GF-D8 (cell line): ENCODE measurements around the gene OLIG3.

ENCODE experiments used
- DNase-seq: peaks from one replicate; lab custom pipeline; 2025; lab: John Stamatoyannopoulos, UW

OLIG3 gene

GRCh38 chr6:137495703-137496336 lies 1.6 kb upstream of the OLIG3 start:
- no peak for DNase-seq

GRCh38 chr6:137494988-137495702 lies 951 bp upstream of the OLIG3 start:
- DNase-seq: no peak

DNA sequence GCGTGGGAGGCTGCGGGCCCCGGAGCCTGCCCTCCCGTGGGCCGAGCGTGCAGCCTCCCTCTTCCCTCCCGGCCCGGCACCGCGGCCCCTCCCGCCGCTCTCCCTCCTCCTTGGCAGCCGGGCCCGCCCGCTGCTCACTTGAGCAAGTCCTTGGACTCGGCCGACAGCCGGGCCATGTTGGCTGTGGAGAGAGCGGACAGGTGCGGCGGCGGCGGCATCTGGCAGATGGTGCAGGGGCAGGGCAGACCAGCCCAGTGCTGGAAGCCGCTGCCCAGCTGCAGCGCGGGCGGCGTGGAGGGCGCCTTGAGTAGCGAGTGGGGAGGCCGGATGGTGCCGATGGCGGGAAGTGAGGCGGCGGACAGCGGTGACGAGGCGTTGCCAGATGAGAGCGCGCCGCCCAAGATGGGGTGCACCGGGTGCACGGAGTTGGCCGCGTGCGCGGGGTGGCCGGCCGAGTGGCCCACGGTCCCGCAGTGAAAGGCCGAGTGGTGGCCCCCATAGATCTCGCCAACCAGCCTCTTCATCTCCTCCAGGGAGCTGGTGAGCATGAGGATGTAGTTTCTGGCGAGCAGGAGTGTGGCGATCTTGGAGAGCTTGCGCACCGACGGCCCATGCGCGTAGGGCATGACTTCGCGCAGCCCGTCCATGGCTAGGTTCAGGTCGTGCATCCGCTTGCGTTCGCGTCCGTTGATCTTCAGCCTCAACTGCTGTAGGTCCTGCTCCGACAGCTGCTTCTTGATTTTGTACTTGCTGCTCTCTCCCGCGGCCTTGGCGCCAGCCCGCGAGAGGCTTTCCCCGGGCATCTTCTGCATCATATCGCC lies 766 bp downstream of the OLIG3 start:
- no peak for DNase-seq

- DNase-seq: no peak
These were observed 1.6 kb downstream of the OLIG3 start for GRCh38 chr6:137492289-137493217.

DNA sequence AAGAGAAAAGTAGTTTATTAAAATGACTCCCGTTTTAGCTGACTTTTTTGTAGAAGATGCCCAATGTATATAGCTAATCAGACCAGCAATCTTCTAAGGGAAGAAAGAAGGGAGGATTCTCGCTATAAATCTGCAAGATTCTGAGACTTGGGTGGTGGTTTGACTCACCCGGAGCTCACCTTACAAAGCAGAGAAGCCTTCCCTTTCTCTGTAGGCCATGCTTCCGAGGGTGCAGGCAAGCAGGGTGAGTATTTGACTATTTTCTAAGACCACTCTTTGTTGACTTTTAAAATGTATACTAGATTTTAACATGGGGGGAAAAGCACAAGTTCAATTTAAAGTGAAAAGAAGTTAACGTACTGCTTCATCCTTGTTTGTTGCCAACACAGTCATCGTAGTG lies 2.7 kb downstream of the OLIG3 start:
- DNase-seq: no peak

DNA sequence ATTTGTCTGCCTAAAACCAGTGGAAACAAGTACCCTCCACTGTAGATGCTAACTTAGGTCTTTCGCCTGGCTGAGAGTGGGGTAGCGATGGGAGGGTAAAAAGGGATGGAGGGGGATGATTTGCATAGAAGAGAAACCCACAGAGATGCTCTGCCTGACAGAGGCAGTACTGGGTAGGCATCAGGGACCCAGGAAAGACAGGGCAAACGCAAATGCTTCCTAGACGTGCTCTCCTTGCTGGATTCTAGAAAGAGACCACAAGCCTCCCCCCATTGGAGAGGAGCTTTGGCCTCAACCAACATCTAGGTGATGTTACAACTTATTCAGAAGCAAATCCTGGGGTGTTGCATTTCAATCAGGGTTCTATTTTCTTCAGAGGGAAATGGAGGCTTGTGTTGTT lies 3.2 kb downstream of the OLIG3 start:
- DNase-seq: no peak

GRCh38 chr6:137490006-137490905 lies 3.9 kb downstream of the OLIG3 start:
- no peak for DNase-seq

DNA sequence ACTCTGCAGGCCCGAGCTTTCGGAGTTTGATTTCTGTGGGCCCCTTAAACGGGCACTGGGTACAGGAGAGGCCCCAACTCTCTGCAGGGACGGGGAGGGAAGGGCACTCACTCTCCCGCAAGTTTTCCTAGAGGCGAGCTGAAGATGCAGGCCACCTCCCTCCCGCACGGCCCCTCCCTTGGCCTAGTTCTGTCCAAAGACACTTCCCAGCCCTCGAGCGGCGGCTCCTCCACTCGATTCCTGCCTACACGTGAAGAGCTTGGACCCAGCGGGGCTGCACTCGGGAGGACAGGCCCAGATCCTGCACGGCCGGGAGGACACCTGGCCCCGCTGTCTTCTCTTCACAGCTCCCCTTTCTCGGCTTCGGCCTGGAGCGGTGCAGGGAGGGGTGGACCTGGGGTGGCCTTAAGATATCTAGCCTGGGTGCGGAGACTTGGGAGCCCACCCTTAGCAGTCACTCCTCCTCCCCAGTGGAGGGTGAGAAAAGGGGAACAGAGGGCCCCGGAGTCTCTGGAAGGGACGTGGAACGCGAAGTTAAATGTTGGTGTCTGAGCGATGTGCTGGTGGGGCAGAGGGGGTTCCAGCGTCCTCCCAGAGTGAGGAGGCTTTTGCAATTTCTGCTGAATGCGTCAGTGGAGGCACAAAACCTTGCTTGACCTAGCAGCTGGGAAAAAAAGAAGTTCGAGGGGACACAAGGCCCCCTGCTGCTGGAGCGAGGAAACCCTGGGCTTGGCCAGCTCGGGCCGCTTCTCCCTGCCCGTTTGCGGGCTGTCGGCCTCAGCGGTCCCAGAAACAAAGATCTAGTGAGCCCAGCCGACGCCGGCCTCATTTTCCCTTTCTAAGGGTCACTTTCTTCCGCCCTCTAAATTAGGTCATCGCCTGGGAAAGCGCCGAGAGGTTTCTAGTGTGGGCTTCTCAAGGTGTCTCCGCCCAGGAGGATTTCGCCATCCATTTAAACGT lies 4.9 kb downstream of the OLIG3 start:
- no peak for DNase-seq

- no peak for DNase-seq
These were observed 5.8 kb downstream of the OLIG3 start for GRCh38 chr6:137488150-137489045.

- no peak for DNase-seq
These were observed 6.4 kb downstream of the OLIG3 start for GRCh38 chr6:137487869-137488149.

DNA sequence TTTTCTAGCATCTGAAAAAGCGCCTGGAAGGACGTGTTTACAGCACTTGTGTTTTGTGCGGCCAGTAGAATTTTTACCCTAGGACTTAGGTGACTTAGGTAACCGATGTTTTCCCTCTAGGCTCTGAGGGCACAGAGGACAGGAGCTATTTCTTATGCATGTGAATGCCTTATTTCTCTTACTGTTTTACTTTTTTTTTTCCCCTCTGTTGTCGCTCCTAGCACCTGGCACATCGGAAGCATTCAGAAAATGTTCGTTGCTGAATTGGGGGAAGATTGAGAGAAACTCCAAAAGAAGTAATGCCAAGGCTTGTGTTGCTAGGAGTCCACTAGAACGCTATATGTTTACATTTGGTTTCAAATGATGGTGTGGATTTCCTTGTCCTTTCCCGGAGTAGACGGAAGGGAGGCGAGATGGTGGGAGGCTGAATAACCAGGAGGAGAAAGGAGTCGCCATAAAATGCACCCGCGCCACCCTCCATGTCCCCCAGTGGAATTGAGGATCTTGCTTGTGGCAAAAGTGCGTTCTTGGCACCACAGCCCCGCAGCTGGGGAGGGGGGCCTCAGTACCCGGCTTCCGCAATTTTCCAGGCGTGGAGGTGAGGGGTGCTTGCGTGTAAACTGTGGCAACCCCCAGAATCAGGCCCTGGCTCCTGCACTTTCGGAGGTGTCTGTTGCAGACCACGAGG lies 6.9 kb downstream of the OLIG3 start:
- DNase-seq: no peak

GRCh38 chr6:137486416-137486815 lies 7.8 kb downstream of the OLIG3 start:
- no peak for DNase-seq

DNA sequence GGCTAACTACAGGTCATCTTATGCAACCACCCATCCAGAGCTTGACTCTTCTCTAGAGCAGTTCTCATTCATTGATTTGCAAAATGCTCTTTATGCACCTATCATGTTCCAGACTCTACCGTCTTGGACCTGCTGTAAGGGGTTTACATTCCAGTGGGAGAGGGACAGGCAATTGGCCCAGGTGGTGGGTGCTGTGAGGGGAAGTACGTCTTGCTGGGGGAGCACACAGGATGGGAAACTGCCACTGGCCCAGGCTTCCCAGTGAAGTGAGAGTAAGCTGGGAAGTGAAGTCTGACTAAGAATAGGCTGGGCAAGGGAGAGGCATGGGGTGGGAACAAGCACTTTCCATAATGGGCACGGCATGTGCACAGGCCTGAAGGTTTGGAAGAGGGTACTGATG lies 13.8 kb downstream of the OLIG3 start:
- no peak for DNase-seq

- no peak for DNase-seq
These were observed 19.1 kb downstream of the OLIG3 start for GRCh38 chr6:137475103-137475502.

- DNase-seq: no peak
These were observed 20.6 kb downstream of the OLIG3 start for GRCh38 chr6:137473598-137473997.

DNA sequence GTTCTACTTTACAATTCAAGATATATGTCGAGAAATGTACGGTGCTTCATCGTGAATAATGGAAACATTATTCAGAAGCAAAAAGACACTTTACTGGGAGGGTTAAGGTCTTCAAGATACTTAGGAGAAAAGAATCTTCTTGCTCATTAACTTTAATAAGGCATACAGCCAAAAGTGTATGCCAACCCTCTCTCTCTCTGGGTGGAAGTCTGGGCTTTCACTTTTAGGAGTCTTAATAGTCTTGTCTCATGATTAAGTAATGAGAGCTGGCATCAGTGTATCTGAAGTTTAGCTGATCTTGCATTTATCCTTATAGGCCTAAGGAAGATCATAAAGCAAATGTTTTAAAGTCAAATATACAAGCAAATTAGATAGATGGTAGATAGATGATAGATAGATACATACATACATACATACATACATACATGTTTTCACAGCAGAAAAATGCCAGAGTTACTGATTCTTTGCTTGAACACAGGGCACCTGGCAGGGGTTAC lies 21.5 kb downstream of the OLIG3 start:
- DNase-seq: no peak

DNA sequence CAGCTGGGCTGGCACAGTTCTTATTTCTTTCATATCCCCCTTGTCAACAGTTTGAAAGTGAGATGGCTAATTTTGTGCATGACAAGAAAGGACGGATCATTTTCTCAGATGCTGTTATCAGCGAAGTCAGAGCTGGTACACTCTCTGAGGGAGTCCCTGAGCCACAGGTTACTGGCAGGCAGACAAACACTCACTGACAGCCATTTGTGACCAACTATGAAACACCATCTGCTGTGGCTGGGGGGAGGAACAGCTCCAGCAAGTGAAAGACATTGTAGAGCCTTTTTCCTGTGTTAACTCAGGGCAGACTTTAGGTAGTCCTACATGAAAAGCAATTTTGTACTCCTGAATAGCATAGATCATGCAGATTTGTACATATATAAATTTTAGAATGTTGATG lies 22.2 kb downstream of the OLIG3 start:
- DNase-seq: no peak

DNA sequence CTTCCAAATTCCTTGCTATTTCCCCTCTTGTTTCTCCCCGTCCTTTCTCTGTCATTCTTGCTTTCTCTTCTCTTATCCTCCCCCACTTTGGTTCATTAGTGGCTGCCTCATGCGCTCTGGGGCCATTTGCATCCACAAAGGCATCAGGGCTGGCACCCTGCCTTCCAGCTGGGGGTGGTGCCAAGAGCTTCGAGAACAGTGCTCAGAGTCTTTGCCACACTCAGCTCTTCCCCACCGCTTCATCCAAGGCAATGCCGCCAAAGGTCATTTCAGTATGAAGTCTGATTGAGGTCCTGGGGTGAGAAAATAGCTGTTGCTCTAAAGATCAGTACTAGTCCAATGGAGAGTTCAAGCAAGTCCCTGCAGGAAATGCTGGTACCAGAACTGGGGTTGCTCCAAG lies 22.7 kb downstream of the OLIG3 start:
- DNase-seq: no peak
